OCI-LY3 (cell line): ENCODE results near the gene ATP10B.

Source experiments
- CTCF ChIP-seq: fragments of 200-600, 300-600 bp; sonication (generic); IDR thresholded peaks from 2 replicates; pipeline ENCODE4 v1.5.1; 2014; ENCODE audit warnings: antibody characterized with exemption, low read length, low read depth
- EZH2phosphoT487 ChIP-seq: fragments of 200-600 bp; shearing (Covaris generic); IDR thresholded peaks from 2 replicates; pipeline ENCODE4 v1.6.1; 2018; ENCODE audit warnings: antibody characterized with exemption, mixed run types, low read depth

GRCh38 chr5:160619381-160619780, 232.6 kb downstream of the ATP10B start:
- TF ChIP-seq EZH2phosphoT487 (no peak), CTCF (no peak)
